ENCODE data around the gene RPGRIP1. TPM values are rescaled to one million over a fixed set of nuclear protein-coding genes. Genes with fewer than 3 reads are reported as not detected.
A peak's percentile ranks its signal among the peaks of the same experiment; 100 is the strongest.
"Not testable (repeated sequence)": the region's sequence is repeated elsewhere in the genome, so short reads cannot be mapped to it uniquely, and the experiment has no call there.

The RPGRIP1 gene
- total and polyA plus RNA-seq, 2 donors (not counting 1 experiment from before 2014, with no cell fraction given) = 0.22 to 0.86 TPM

DNA sequence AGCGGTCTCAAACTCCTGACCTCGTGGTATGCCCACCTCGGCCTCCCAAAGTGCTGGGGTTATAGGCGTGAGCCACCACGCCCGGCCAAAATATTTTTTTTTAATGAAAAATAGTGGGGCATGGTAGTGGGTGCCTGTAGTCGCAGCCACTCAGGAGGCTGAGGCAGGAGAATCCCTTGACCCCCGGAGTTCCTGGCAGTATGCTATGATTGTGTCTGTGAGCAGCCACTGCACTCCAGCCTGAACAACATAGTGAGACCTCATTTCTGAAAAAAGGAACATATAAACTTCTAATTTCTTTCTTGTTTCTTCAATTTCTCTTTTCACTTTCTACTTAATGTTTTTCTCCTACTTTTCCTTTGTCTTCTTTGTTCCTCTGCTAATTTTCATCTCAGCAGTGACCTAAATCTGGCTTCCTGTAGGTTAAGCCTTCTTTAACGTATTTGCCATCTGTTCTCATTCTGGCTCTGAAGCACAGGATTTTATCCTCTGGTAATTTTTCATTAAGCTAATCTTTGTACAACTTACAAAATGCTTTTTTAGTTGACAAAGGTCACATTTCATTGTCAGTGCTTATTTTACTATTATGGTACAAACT is 4.5 kb upstream of the RPGRIP1 start:
- POLR2A ChIA-PET = no interaction called here
- H3K27ac Mint-ChIP-seq = no peak overlapping the region

DNA sequence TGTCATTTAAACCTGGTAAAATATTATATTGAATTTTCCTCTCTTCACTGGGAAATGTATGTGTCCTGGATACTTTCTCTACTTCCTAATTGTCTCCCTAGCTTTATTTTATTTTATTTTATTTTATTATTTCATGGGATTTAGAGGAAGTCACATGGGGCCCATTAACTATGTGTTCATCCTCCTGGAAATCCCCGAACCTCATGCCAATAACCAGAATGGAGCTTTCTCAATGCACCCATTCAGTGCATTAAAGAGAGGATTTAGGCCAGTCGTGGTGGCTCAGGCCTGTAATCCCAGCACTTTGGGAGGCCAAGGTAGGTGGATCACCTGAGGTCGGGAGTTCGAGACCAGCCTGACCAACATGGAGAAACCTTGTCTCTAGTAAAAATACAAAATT is 1.3 kb upstream of the RPGRIP1 start:
- TF ChIP-seq EZH2 (IDR thresholded peaks at IDR 0.05; ENCODE audit: borderline replicate concordance, insufficient read depth, low read depth, low read length, poor library complexity, severe bottlenecking) = no peak
- TF ChIP-seq, protein P1, sequence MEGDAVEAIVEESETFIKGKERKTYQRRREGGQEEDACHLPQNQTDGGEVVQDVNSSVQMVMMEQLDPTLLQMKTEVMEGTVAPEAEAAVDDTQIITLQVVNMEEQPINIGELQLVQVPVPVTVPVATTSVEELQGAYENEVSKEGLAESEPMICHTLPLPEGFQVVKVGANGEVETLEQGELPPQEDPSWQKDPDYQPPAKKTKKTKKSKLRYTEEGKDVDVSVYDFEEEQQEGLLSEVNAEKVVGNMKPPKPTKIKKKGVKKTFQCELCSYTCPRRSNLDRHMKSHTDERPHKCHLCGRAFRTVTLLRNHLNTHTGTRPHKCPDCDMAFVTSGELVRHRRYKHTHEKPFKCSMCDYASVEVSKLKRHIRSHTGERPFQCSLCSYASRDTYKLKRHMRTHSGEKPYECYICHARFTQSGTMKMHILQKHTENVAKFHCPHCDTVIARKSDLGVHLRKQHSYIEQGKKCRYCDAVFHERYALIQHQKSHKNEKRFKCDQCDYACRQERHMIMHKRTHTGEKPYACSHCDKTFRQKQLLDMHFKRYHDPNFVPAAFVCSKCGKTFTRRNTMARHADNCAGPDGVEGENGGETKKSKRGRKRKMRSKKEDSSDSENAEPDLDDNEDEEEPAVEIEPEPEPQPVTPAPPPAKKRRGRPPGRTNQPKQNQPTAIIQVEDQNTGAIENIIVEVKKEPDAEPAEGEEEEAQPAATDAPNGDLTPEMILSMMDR (IDR thresholded peaks at IDR 0.05) = no peak
- ChIA-PET POLR2A (no interaction called here), CTCF (interaction anchor here (0.6 kb wide), 1 partner anchor 140 kb away, joined by 3 read pairs; no protein-coding TSS in a partner anchor)
- no peak overlapping the region for H3K4me3 ChIP-seq (ENCODE audit: control extremely low read depth in 1 of 5, extremely low read depth in 1 of 5, insufficient read depth in 1 of 5, low read depth in 2 of 5, low read length in 4 of 5)
- ATAC-seq (ENCODE audit: low read depth) = no peak
- peaks cover 7% of the 10 kb centered on the region for H3K79me2 ChIP-seq (ENCODE audit: control insufficient read depth, insufficient read depth, low read length)
- peaks cover 2% of the 10 kb centered on the region for H3K4me1 Mint-ChIP-seq
- no peak overlapping the region for H3K4me2 ChIP-seq (replicated peaks; ENCODE audit: low read depth, low read length, poor library complexity, severe bottlenecking)
- H3K4me1 ChIP-seq (ENCODE audit: control insufficient read depth in 2 of 2, insufficient read depth in 2 of 2, low read length in 2 of 2) = no peaks in the 10 kb centered on the region
- no peaks in the 10 kb centered on the region for H3K27me3 Mint-ChIP-seq
- H3K27me3 ChIP-seq (replicated peaks in 1 of 4; ENCODE audit: control extremely low read depth in 1 of 4, control insufficient read depth in 3 of 4, insufficient read depth in 4 of 4, low read length in 3 of 4) = no peaks in the 10 kb centered on the region
- H3K27ac Mint-ChIP-seq = no peak overlapping the region
- H3K9ac ChIP-seq (ENCODE audit: low read length) = no peak overlapping the region
- intact Hi-C loops (cut with micrococcal nuclease) = no loop called here
- H2AFZ ChIP-seq (ENCODE audit: insufficient read depth, low read depth, low read length, poor library complexity, severe bottlenecking) = no peak overlapping the region
- no peak overlapping the region for H3K4me3 Mint-ChIP-seq
- 94% methylated on average over 3 of the region's 4 CpGs for WGBS (ENCODE audit: insufficient coverage)
- DNase-seq = no peak
- H3K9me3 Mint-ChIP-seq (ENCODE audit: insufficient read depth) = no peaks in the 10 kb centered on the region
- no peaks in the 10 kb centered on the region for H3K36me3 ChIP-seq (replicated peaks in 1 of 2; ENCODE audit: control extremely low read depth in 1 of 2, control insufficient read depth in 1 of 2, extremely low read depth in 1 of 2, insufficient read depth in 2 of 2, low read length in 1 of 2)
- no peaks in the 10 kb centered on the region for H3K9me3 ChIP-seq (ENCODE audit: control extremely low read depth in 1 of 3, control insufficient read depth in 2 of 3, insufficient read depth in 1 of 3, low read length in 2 of 3)
- H4K20me1 ChIP-seq (ENCODE audit: control insufficient read depth, insufficient read depth, low read length, poor library complexity, severe bottlenecking) = no peaks in the 10 kb centered on the region
- no peak overlapping the region for H3K27ac ChIP-seq (ENCODE audit: low read length in 2 of 2)

More for the DNA sequence above, 4.5 kb upstream of the RPGRIP1 start:
- Histone ChIP-seq H3K79me2 (ENCODE audit: control insufficient read depth, insufficient read depth, low read length) (peaks cover 14% of the 10 kb centered on the region), H3K9me3 (ENCODE audit: control extremely low read depth in 1 of 3, control insufficient read depth in 2 of 3, insufficient read depth in 1 of 3, low read length in 2 of 3) (no peaks in the 10 kb centered on the region), H3K4me2 (replicated peaks; ENCODE audit: low read depth, low read length, poor library complexity, severe bottlenecking) (no peak overlapping the region), H4K20me1 (ENCODE audit: control insufficient read depth, insufficient read depth, low read length, poor library complexity, severe bottlenecking) (no peaks in the 10 kb centered on the region), H2AFZ (ENCODE audit: insufficient read depth, low read depth, low read length, poor library complexity, severe bottlenecking) (peak overlapping the region; percentile 51), H3K4me1 (ENCODE audit: control insufficient read depth in 2 of 2, insufficient read depth in 2 of 2, low read length in 2 of 2) (peaks cover 0 to 4% of the 10 kb centered on the region in 2 donors), H3K9ac (ENCODE audit: low read length) (no peak overlapping the region), H3K4me3 (ENCODE audit: control extremely low read depth in 1 of 5, extremely low read depth in 1 of 5, insufficient read depth in 1 of 5, low read depth in 2 of 5, low read length in 4 of 5) (no peak overlapping the region), H3K27ac (ENCODE audit: low read length in 2 of 2) (no peak overlapping the region), H3K27me3 (replicated peaks in 1 of 4; ENCODE audit: control extremely low read depth in 1 of 4, control insufficient read depth in 3 of 4, insufficient read depth in 4 of 4, low read length in 3 of 4) (no peaks in the 10 kb centered on the region), H3K36me3 (replicated peaks in 1 of 2; ENCODE audit: control extremely low read depth in 1 of 2, control insufficient read depth in 1 of 2, extremely low read depth in 1 of 2, insufficient read depth in 2 of 2, low read length in 1 of 2) (no peaks in the 10 kb centered on the region)
- Mint-ChIP-seq H3K9me3 (ENCODE audit: insufficient read depth) (no peaks in the 10 kb centered on the region), H3K27me3 (no peaks in the 10 kb centered on the region), H3K4me3 (no peak overlapping the region), H3K4me1 (peaks cover 2% of the 10 kb centered on the region)
- TF ChIP-seq EZH2 (IDR thresholded peaks at IDR 0.05; ENCODE audit: borderline replicate concordance, insufficient read depth, low read depth, low read length, poor library complexity, severe bottlenecking) = no peak
- DNase-seq (no peak), ATAC-seq (ENCODE audit: low read depth) (no peak)
- CTCF ChIA-PET = no interaction called here
- intact Hi-C loops (cut with micrococcal nuclease) = no loop called here
- 87% methylated on average over 6 of the region's 9 CpGs for WGBS (ENCODE audit: insufficient coverage)

DNA sequence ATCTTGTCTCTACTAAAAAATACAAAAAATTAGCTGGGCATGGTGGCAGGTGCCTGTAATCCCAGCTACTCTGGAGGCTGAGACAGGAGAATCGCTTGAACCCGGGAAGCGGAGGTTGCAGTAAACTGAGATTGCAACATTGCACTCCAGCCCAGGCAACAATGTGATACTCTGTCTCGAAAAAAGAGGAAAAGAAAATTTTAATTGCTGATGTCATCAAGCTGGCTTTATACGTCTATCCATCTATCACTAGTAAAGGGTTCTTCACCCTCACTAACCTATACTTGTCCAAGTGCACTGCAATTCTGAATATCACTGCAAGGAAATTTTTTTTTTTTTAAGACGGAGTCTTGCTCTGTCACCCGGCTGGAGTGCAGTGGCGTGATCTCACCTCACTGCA is 2.0 kb downstream of the RPGRIP1 start:
- not testable (repeated sequence) for ATAC-seq (ENCODE audit: low read depth)
- WGBS (ENCODE audit: insufficient coverage) = 96% methylated on average over 4 of the region's 8 CpGs

More for the DNA sequence above, 2.0 kb downstream of the RPGRIP1 start:
- H3K4me3 ChIP-seq (ENCODE audit: control extremely low read depth in 1 of 5, extremely low read depth in 1 of 5, insufficient read depth in 1 of 5, low read depth in 2 of 5, low read length in 4 of 5); intact Hi-C loops (cut with micrococcal nuclease); H3K4me2 ChIP-seq (replicated peaks; ENCODE audit: low read depth, low read length, poor library complexity, severe bottlenecking); H3K27me3 ChIP-seq (replicated peaks in 1 of 4; ENCODE audit: control extremely low read depth in 1 of 4, control insufficient read depth in 3 of 4, insufficient read depth in 4 of 4, low read length in 3 of 4); H3K9ac ChIP-seq (ENCODE audit: low read length); H3K9me3 Mint-ChIP-seq (ENCODE audit: insufficient read depth); H3K79me2 ChIP-seq (ENCODE audit: control insufficient read depth, insufficient read depth, low read length); H3K27ac Mint-ChIP-seq; H4K20me1 ChIP-seq (ENCODE audit: control insufficient read depth, insufficient read depth, low read length, poor library complexity, severe bottlenecking); CTCF ChIA-PET; H3K36me3 ChIP-seq (replicated peaks in 1 of 2; ENCODE audit: control extremely low read depth in 1 of 2, control insufficient read depth in 1 of 2, extremely low read depth in 1 of 2, insufficient read depth in 2 of 2, low read length in 1 of 2); H3K9me3 ChIP-seq (ENCODE audit: control extremely low read depth in 1 of 3, control insufficient read depth in 2 of 3, insufficient read depth in 1 of 3, low read length in 2 of 3); POLR2A ChIA-PET; H2AFZ ChIP-seq (ENCODE audit: insufficient read depth, low read depth, low read length, poor library complexity, severe bottlenecking); H3K4me1 ChIP-seq (ENCODE audit: control insufficient read depth in 2 of 2, insufficient read depth in 2 of 2, low read length in 2 of 2); DNase-seq; H3K4me3 Mint-ChIP-seq; H3K4me1 Mint-ChIP-seq; H3K27ac ChIP-seq (ENCODE audit: low read length in 2 of 2); H3K27me3 Mint-ChIP-seq: not testable (repeated sequence)
